HepG2 (cell line): ENCODE measurements around the gene USP24. TPM values are rescaled to one million over a fixed set of nuclear protein-coding genes. Genes with fewer than 3 reads are reported as not detected.
A peak's percentile ranks its signal among the peaks of the same experiment; 100 is the strongest.

Experiments used
- BCL6 ChIP-seq: IDR thresholded peaks from 2 replicates; pipeline ENCODE4 v1.6.1; 2016; ENCODE audit warnings: missing genetic modification reagents, missing compliant biosample characterization
- ELF4 ChIP-seq: sonication (generic); formaldehyde crosslinking; IDR thresholded peaks from 2 replicates; pipeline ENCODE4 v1.5.0; 2020; ENCODE audit warnings: missing genetic modification reagents, mild to moderate bottlenecking, moderate library complexity, borderline replicate concordance
- HNF4A ChIP-seq: sonication (generic); formaldehyde crosslinking; IDR thresholded peaks from 2 replicates; pipeline ENCODE4 v1.4.0; 2020; ENCODE audit warnings: missing genetic modification reagents
- HNRNPUL1 ChIP-seq: fragments of 200-400 bp; formaldehyde crosslinking; IDR thresholded peaks from 2 replicates; pipeline ENCODE4 v1.6.1; 2017; ENCODE audit warnings: low read depth, mild to moderate bottlenecking, low read length, moderate library complexity
- NFE2 ChIP-seq: sonication (generic); formaldehyde crosslinking; IDR thresholded peaks from 2 replicates; pipeline ENCODE4 v1.4.0; 2020; ENCODE audit warnings: missing genetic modification reagents
- PRPF4 ChIP-seq: fragments of 200-400 bp; formaldehyde crosslinking; IDR thresholded peaks from 2 replicates; pipeline ENCODE4 v1.6.1; 2016; ENCODE audit warnings: low read length, low read depth; ENCODE audit not compliant: poor library complexity, severe bottlenecking
- SOX5 ChIP-seq: IDR thresholded peaks from 2 replicates; pipeline ENCODE4 v1.6.1; 2016; ENCODE audit warnings: borderline replicate concordance
- TCF7 ChIP-seq: sonication (generic); IDR thresholded peaks from 2 replicates; pipeline ENCODE4 v1.6.1; 2016; ENCODE audit warnings: antibody characterized with exemption, low read depth
- ZBTB7A ChIP-seq: sonication (generic); formaldehyde crosslinking; IDR thresholded peaks from 2 replicates; pipeline ENCODE4 v1.8.0; 2022; ENCODE audit warnings: mild to moderate bottlenecking, missing genetic modification reagents
- ZMYM2 ChIP-seq: sonication (generic); formaldehyde crosslinking; IDR thresholded peaks from 2 replicates; pipeline ENCODE4 v1.8.0; 2022; ENCODE audit warnings: mild to moderate bottlenecking, missing genetic modification reagents
- ZNF263 ChIP-seq: sonication (generic); formaldehyde crosslinking; IDR thresholded peaks from 2 replicates; pipeline ENCODE4 v1.4.0; 2020; ENCODE audit warnings: missing genetic modification reagents
- ZNF407 ChIP-seq: sonication (generic); formaldehyde crosslinking; IDR thresholded peaks from one replicate; pipeline ENCODE4 v1.5.1; 2020; ENCODE audit warnings: mild to moderate bottlenecking, missing genetic modification reagents; ENCODE audit errors: not compliant biosample characterization
- ZNF75D ChIP-seq: sonication (generic); formaldehyde crosslinking; IDR thresholded peaks from 2 replicates; pipeline ENCODE4 v1.8.1; 2023; ENCODE audit warnings: missing genetic modification reagents, mild to moderate bottlenecking, borderline replicate concordance
- polyA plus RNA-seq, 8 experiments: library from polyadenylated mRNA; depleted of rRNA in 3 of 8; stranded (reverse) in 7 of 8; unstranded in 1 of 8; fragments of >200 nt; fragmentation: Illumina TruSeq in 4 of 8; extraction: Trizol in 4 of 8; gene quantifications; 2 replicates each; pipeline versions ENCODE4 v1.2.1 to v1.2.3, GENCODE V29; 2011 to 2016; ENCODE audit warnings: low read depth in 4 of 8, missing spikeins in 1 of 8, mixed read lengths in 1 of 8; ENCODE audit not compliant: insufficient read depth in 1 of 8
- total RNA-seq, 5 experiments: library from RNA; depleted of rRNA; stranded (reverse); fragments of >200 nt; fragmentation: Illumina TruSeq; extraction: Trizol; gene quantifications; 2 replicates each; pipeline ENCODE4 v1.2.3, GENCODE V29; 2016; ENCODE audit warnings: low read depth in 1 of 5
- TF ChIP-seq, protein P1 (sequence below): sonication (generic); formaldehyde crosslinking; IDR thresholded peaks from 2 replicates; pipeline ENCODE4 v1.4.0; 2020; ENCODE audit warnings: missing genetic modification reagents, borderline replicate concordance

The USP24 gene
- total and polyA plus RNA-seq, 2 of the 13 experiments (the other 11 are each of a cell fraction or from before 2014, with no cell fraction given), result 18.8 to 47.6 TPM

- TF ChIP-seq ZNF75D (CRISPR knock-in tag) (no peak), ZMYM2 (CRISPR knock-in tag) (no peak), SOX5 (peak; percentile 48; the same call in 1 of the 2 replicates), BCL6 (CRISPR knock-in tag) (peak; percentile 15; the same call in 1 of the 2 replicates), ZNF263 (CRISPR knock-in tag) (no peak), ZNF407 (CRISPR knock-in tag) (no peak), HNRNPUL1 (no peak), PRPF4 (no peak), ZBTB7A (no peak), HNF4A (peak; percentile 54; the same call in 1 of the 2 replicates), ELF4 (CRISPR knock-in tag) (no peak), NFE2 (no peak), TCF7 (peak; percentile 41; the same call in 1 of the 2 replicates)
- TF ChIP-seq, protein P1, sequence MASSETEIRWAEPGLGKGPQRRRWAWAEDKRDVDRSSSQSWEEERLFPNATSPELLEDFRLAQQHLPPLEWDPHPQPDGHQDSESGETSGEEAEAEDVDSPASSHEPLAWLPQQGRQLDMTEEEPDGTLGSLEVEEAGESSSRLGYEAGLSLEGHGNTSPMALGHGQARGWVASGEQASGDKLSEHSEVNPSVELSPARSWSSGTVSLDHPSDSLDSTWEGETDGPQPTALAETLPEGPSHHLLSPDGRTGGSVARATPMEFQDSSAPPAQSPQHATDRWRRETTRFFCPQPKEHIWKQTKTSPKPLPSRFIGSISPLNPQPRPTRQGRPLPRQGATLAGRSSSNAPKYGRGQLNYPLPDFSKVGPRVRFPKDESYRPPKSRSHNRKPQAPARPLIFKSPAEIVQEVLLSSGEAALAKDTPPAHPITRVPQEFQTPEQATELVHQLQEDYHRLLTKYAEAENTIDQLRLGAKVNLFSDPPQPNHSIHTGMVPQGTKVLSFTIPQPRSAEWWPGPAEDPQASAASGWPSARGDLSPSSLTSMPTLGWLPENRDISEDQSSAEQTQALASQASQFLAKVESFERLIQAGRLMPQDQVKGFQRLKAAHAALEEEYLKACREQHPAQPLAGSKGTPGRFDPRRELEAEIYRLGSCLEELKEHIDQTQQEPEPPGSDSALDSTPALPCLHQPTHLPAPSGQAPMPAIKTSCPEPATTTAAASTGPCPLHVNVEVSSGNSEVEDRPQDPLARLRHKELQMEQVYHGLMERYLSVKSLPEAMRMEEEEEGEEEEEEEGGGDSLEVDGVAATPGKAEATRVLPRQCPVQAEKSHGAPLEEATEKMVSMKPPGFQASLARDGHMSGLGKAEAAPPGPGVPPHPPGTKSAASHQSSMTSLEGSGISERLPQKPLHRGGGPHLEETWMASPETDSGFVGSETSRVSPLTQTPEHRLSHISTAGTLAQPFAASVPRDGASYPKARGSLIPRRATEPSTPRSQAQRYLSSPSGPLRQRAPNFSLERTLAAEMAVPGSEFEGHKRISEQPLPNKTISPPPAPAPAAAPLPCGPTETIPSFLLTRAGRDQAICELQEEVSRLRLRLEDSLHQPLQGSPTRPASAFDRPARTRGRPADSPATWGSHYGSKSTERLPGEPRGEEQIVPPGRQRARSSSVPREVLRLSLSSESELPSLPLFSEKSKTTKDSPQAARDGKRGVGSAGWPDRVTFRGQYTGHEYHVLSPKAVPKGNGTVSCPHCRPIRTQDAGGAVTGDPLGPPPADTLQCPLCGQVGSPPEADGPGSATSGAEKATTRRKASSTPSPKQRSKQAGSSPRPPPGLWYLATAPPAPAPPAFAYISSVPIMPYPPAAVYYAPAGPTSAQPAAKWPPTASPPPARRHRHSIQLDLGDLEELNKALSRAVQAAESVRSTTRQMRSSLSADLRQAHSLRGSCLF, result no peak
These were observed 4.0 kb downstream of the USP24 start (continued) for GRCh38 chr1:55210990-55211801.
